Measurements from ENCODE around the gene ITGB4.
A peak's percentile ranks its signal among the peaks of the same experiment; 100 is the strongest.

The ITGB4 gene

GRCh38 chr17:75762513-75763268 lies 41.4 kb downstream of the ITGB4 start:
- no peak for DNase-seq (ENCODE audit: extremely low read depth, insufficient read length)
- Histone ChIP-seq H3K4me3 (replicated peaks; ENCODE audit: low read depth, low read length) (no peak overlapping the region), H3K27me3 (replicated peaks; ENCODE audit: control insufficient read depth, insufficient read depth, low read length) (no peaks in the 10 kb centered on the region), H3K36me3 (ENCODE audit: control insufficient read depth, insufficient read depth, low read length) (no peaks in the 10 kb centered on the region)
- TF ChIP-seq, protein P1, sequence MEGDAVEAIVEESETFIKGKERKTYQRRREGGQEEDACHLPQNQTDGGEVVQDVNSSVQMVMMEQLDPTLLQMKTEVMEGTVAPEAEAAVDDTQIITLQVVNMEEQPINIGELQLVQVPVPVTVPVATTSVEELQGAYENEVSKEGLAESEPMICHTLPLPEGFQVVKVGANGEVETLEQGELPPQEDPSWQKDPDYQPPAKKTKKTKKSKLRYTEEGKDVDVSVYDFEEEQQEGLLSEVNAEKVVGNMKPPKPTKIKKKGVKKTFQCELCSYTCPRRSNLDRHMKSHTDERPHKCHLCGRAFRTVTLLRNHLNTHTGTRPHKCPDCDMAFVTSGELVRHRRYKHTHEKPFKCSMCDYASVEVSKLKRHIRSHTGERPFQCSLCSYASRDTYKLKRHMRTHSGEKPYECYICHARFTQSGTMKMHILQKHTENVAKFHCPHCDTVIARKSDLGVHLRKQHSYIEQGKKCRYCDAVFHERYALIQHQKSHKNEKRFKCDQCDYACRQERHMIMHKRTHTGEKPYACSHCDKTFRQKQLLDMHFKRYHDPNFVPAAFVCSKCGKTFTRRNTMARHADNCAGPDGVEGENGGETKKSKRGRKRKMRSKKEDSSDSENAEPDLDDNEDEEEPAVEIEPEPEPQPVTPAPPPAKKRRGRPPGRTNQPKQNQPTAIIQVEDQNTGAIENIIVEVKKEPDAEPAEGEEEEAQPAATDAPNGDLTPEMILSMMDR (IDR thresholded peaks at IDR 0.05; ENCODE audit: insufficient read depth, low read length, poor library complexity, severe bottlenecking), result no peak

- DNase-seq (ENCODE audit: extremely low read depth, insufficient read length), result no peak
- H3K4me3 ChIP-seq (replicated peaks; ENCODE audit: low read depth, low read length), result no peak overlapping the region
- TF ChIP-seq, protein P1 (IDR thresholded peaks at IDR 0.05; ENCODE audit: insufficient read depth, low read length, poor library complexity, severe bottlenecking), result no peak
- no peaks in the 10 kb centered on the region for H3K27me3 ChIP-seq (replicated peaks; ENCODE audit: control insufficient read depth, insufficient read depth, low read length)
- no peaks in the 10 kb centered on the region for H3K36me3 ChIP-seq (ENCODE audit: control insufficient read depth, insufficient read depth, low read length)
Observed at GRCh38 chr17:75763269-75763607, 42.0 kb downstream of the ITGB4 start.

DNA sequence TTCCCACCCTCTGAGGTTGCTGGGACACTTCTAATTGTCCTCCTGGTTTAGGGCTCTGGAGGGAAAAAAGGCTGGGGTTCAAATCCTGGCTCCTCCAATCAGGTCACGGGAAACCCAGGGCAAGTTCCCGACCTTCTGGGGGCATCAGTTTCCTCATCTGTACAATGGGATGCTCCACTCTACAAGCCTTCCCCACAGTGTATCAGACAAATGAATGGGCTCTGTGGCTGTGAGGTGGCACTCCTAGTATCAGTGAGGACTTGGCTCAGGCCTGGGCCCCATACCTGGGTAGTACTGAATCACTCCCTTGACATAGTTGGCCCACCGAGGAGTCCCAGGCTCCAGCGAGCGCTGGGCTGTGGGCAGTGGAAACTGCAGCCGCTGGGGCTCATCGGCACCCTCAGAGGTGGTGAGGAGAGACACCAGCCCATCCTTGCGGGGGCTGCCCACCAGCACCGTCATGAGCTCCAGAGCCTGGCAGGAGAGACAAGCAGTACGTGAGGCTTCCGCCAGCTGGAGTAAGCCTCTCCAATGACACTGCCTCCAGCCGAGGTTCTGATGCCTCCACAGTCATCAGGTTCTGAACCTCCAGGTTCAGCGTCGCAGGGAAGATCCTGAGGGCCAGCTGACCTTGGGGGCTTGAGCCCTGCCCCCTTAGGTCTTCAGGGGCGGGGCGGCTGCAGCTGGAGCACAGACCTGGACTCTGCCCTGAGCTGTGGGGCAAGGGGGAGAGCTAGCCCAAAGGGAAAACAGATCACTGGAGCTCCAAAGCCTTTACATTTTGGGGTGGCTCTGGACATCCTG lies 42.6 kb downstream of the ITGB4 start:
- DNase-seq (ENCODE audit: extremely low read depth, insufficient read length), result no peak
- TF ChIP-seq, protein P1 (IDR thresholded peaks at IDR 0.05; ENCODE audit: insufficient read depth, low read length, poor library complexity, severe bottlenecking), result no peak
- Histone ChIP-seq H3K27me3 (replicated peaks; ENCODE audit: control insufficient read depth, insufficient read depth, low read length) (no peaks in the 10 kb centered on the region), H3K36me3 (ENCODE audit: control insufficient read depth, insufficient read depth, low read length) (no peaks in the 10 kb centered on the region), H3K4me3 (replicated peaks; ENCODE audit: low read depth, low read length) (peak overlapping the region; percentile 72)

GRCh38 chr17:75764417-75764710 lies 43.1 kb downstream of the ITGB4 start:
- TF ChIP-seq, protein P1 (IDR thresholded peaks at IDR 0.05; ENCODE audit: insufficient read depth, low read length, poor library complexity, severe bottlenecking), result peak; percentile 79
- DNase-seq (ENCODE audit: extremely low read depth, insufficient read length), result no peak
- Histone ChIP-seq H3K36me3 (ENCODE audit: control insufficient read depth, insufficient read depth, low read length) (no peaks in the 10 kb centered on the region), H3K4me3 (replicated peaks; ENCODE audit: low read depth, low read length) (peak overlapping the region; percentile 72), H3K27me3 (replicated peaks; ENCODE audit: control insufficient read depth, insufficient read depth, low read length) (no peaks in the 10 kb centered on the region)

DNA sequence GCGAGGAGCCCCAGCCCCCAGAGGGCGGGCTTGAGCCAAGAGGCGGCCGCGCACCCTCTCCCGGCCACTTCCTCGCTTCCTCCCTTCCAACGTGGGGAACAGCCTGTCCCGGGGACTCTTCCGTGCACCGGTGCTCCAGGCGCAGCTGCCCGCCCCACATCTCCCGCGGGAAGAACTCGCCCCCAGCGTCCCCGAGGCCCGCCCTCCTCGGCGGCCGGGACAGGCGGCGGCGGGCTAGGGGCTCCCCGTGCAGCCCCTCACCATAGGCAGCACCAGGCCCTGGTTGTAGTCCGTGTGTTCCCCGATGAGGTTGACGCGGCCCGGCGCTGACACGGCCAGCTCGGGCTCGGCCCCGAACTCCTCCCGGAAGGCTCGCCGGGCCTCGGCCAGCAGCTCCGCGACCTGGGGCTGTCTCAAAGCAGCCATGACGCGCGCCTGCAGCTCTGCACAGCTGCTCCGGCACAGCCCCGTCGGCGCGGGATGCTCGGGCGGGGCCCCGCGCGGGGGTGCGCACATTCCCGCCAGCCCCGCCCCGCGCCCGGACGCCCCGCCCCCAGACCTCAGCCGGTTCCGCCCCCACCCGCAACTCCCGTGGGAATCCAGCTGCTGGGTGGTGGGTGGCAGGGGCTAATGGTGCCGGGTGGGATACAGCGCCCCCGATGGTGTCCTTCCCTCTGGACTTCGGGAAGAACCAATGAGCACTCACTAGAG lies 43.6 kb downstream of the ITGB4 start, which contains the start of gene GALK1:
Gene GALK1 (minus strand): TSS at position 482 of the 711 bp plus-strand sequence. CDS start 56 bp downstream, at position 426.
- no peaks in the 10 kb centered on the region for H3K36me3 ChIP-seq (ENCODE audit: control insufficient read depth, insufficient read depth, low read length)
- no peaks in the 10 kb centered on the region for H3K27me3 ChIP-seq (replicated peaks; ENCODE audit: control insufficient read depth, insufficient read depth, low read length)
- DNase-seq (ENCODE audit: extremely low read depth, insufficient read length), result peak; percentile 80
- H3K4me3 ChIP-seq (replicated peaks; ENCODE audit: low read depth, low read length), result peak within 1 kb of the TSS; percentile 72
- TF ChIP-seq, protein P1 (IDR thresholded peaks at IDR 0.05; ENCODE audit: insufficient read depth, low read length, poor library complexity, severe bottlenecking), result peak; percentile 12
